PC-3 (cell line): ENCODE results near the gene CEP19. TPM values are rescaled to one million over a fixed set of nuclear protein-coding genes. Genes with fewer than 3 reads are reported as not detected.
"Not testable (repeated sequence)": the region's sequence is repeated elsewhere in the genome, so short reads cannot be mapped to it uniquely, and the experiment has no call there.

Experiments used
- ATAC-seq: fragments of 200-7000 bp; cut with Tn5 transposase; 2 replicates; pipeline ENCODE4 v1.9.1; 2020; ENCODE audit warnings: mild to moderate bottlenecking, moderate library complexity
- BruUV-seq: library from RNA; stranded (reverse); fragments of 400-500 nt; replicated peaks from 2 replicates; lab custom pipeline; 2021; lab: Mats Ljungman, UMichigan
- CTCF ChIA-PET: fragments of 300-600 bp; sonication (Branson Sonifier 250); formaldehyde crosslinking; loops from one replicate; lab custom pipeline; 2022; ENCODE audit warnings: antibody characterized with exemption; lab: Charles Lee
- POLR2A ChIA-PET: fragments of 300-600 bp; sonication (Branson Sonifier 250); formaldehyde crosslinking; loops from one replicate; lab custom pipeline; 2022; ENCODE audit warnings: antibody characterized with exemption; ENCODE audit not compliant: unreplicated experiment; lab: Charles Lee
- DNase-seq: peaks from one replicate; pipeline ENCODE4 v3.0.0-alpha.2; 2015
- H2AFZ ChIP-seq: fragments of 300-600 bp; sonication (generic); 2 replicates; pipeline ENCODE4 v1.6.0; 2016; ENCODE audit warnings: antibody characterized with exemption, low read length
- H3F3A ChIP-seq: fragments of 300-600 bp; sonication (generic); one replicate; pipeline ENCODE4 v1.6.0; 2017; ENCODE audit warnings: antibody characterized with exemption, low read length, control low read depth, mild to moderate bottlenecking; ENCODE audit not compliant: unreplicated experiment
- H3K27ac ChIP-seq: fragments of 300-600 bp; sonication (generic); 2 replicates; pipeline ENCODE4 v1.5.1; 2016; ENCODE audit warnings: mild to moderate bottlenecking, low read length
- H3K27me3 ChIP-seq: fragments of 300-600 bp; sonication (generic); 2 replicates; pipeline ENCODE4 v1.6.1; 2016; ENCODE audit warnings: low read length, mixed read lengths
- H3K36me3 ChIP-seq: fragments of 300-600 bp; sonication (generic); 2 replicates; pipeline ENCODE4 v1.6.1; 2016; ENCODE audit warnings: low read depth, mixed run types, low read length, mixed read lengths
- H3K4me1 ChIP-seq: fragments of 300-600 bp; sonication (generic); 2 replicates; pipeline ENCODE4 v1.5.1; 2016; ENCODE audit warnings: low read length; ENCODE audit not compliant: insufficient read depth
- H3K4me2 ChIP-seq: fragments of 300-600 bp; sonication (generic); 2 replicates; pipeline ENCODE4 v1.6.0; 2016; ENCODE audit warnings: low read length
- H3K4me3 ChIP-seq: fragments of 300-600 bp; sonication (generic); 2 replicates; pipeline ENCODE4 v1.5.1; 2016; ENCODE audit warnings: mild to moderate bottlenecking, low read length, mixed read lengths
- H3K79me2 ChIP-seq: fragments of 300-600 bp; sonication (generic); 2 replicates; pipeline ENCODE4 v1.6.1; 2017; ENCODE audit warnings: low read length, mixed read lengths
- H3K9ac ChIP-seq: fragments of 300-600 bp; sonication (generic); 2 replicates; pipeline ENCODE4 v1.6.0; 2016; ENCODE audit warnings: mild to moderate bottlenecking, low read length
- H3K9me2 ChIP-seq: fragments of 300-600 bp; sonication (generic); replicated peaks from 2 replicates; pipeline ENCODE4 v1.6.1; 2016; ENCODE audit warnings: mixed run types, low read length, mixed read lengths
- H3K9me3 ChIP-seq: fragments of 300-600 bp; sonication (generic); 2 replicates; pipeline ENCODE4 v1.6.1; 2016; ENCODE audit warnings: low read length, mixed read lengths
- H4K20me1 ChIP-seq: fragments of 300-600 bp; sonication (generic); 2 replicates; pipeline ENCODE4 v1.6.1; 2016; ENCODE audit warnings: low read length, mixed read lengths
- EZH2 ChIP-seq: fragments of 300-600 bp; sonication (generic); IDR thresholded peaks from one replicate; pipeline ENCODE4 v1.6.1; 2017; ENCODE audit warnings: antibody characterized with exemption, mild to moderate bottlenecking, low read length; ENCODE audit not compliant: unreplicated experiment
- EZH2phosphoT487 ChIP-seq: fragments of 300-600 bp; sonication (generic); IDR thresholded peaks from 2 replicates; pipeline ENCODE4 v1.6.1; 2018; ENCODE audit warnings: mild to moderate bottlenecking, antibody characterized with exemption, low read length, borderline replicate concordance
- intact Hi-C: fragments of 100-400 bp; cut with micrococcal nuclease; formaldehyde crosslinking; loops from 2 replicates; pipeline ENCODE4 v1.9.0; 2023
- total RNA-seq: library from RNA; depleted of rRNA; stranded (reverse); fragments of >200 nt; gene quantifications from 2 replicates; pipeline ENCODE4 v1.2.3, GENCODE V29; 2014
- TF ChIP-seq, protein P1 (sequence below): fragments of 300-600 bp; sonication (generic); conservative IDR thresholded peaks from 2 replicates; pipeline ENCODE4 v1.5.1; 2017; ENCODE audit warnings: antibody characterized with exemption, low read depth, mild to moderate bottlenecking, low read length

Gene CEP19
- total RNA-seq, 1 experiment from 2014 or later, result 2.6 TPM

DNA sequence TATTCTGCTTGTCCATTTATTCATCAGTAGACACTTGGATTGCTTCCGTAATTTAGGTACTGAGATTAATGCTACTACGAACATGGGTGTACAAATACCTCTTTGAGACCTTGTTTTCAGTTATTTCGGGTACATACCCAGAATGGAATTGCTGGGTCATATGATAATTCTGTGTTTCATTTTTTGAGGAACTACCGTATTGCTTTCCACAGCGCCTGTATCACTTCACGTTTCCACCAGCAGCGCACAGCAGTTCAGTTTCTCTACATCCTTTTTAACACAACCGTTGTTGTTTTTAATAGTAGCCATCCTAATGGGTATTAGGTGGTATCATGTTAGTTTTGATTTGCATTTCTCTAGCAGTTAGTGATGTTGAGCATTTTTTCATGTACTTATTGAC, 37.1 kb upstream of the CEP19 start:
- Histone ChIP-seq H3K4me3 (no peak overlapping the region), H3K27me3 (no peaks in the 10 kb centered on the region), H4K20me1 (peaks cover 29% of the 10 kb centered on the region; the same call in 1 of the 2 replicates), H3K36me3 (peaks cover 27% of the 10 kb centered on the region), H3F3A (no peaks in the 10 kb centered on the region), H3K9me3 (no peaks in the 10 kb centered on the region), H3K4me1 (no peaks in the 10 kb centered on the region), H3K9me2 (no peaks in the 10 kb centered on the region), H3K4me2 (no peak overlapping the region), H2AFZ (no peak overlapping the region), H3K27ac (no peak overlapping the region), H3K9ac (no peak overlapping the region), H3K79me2 (peaks cover 90% of the 10 kb centered on the region)
- intact Hi-C loops, result loop anchor here (10.0 kb wide), 1 partner anchor 186 kb away; no protein-coding TSS in a partner anchor
- TF ChIP-seq EZH2, result no peak
- TF ChIP-seq, protein P1, sequence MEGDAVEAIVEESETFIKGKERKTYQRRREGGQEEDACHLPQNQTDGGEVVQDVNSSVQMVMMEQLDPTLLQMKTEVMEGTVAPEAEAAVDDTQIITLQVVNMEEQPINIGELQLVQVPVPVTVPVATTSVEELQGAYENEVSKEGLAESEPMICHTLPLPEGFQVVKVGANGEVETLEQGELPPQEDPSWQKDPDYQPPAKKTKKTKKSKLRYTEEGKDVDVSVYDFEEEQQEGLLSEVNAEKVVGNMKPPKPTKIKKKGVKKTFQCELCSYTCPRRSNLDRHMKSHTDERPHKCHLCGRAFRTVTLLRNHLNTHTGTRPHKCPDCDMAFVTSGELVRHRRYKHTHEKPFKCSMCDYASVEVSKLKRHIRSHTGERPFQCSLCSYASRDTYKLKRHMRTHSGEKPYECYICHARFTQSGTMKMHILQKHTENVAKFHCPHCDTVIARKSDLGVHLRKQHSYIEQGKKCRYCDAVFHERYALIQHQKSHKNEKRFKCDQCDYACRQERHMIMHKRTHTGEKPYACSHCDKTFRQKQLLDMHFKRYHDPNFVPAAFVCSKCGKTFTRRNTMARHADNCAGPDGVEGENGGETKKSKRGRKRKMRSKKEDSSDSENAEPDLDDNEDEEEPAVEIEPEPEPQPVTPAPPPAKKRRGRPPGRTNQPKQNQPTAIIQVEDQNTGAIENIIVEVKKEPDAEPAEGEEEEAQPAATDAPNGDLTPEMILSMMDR, result no peak
- no peak for TF ChIP-seq EZH2phosphoT487
- POLR2A ChIA-PET, result no interaction called here
- CTCF ChIA-PET, result no interaction called here
- DNase-seq, result no peak
- no TSS peak for BruUV-seq
- ATAC-seq, result no peak

DNA sequence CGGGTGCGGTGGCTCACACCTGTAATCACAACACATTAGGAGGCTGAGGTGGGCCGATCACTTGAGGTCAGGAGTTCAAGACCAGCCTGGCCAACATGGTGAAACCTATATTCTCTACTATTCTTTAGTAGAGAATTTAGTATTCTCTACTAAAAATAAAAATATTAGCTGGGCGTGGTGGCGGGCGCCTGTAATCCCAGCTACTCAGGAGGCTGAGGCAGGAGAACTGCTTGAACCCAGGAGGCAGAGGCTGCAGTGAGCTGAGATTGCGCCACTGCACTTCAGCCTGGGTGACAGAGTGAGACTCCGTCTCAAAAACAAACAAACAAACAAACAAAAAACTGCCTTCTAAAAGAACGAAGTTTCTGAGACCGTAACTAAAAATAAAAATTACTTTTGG, 31.5 kb upstream of the CEP19 start:
- peaks cover 42% of the 10 kb centered on the region for H4K20me1 ChIP-seq
- BruUV-seq, H3K27ac ChIP-seq, CTCF ChIA-PET, H3F3A ChIP-seq, H3K9me3 ChIP-seq, H3K9me2 ChIP-seq, ATAC-seq, H3K36me3 ChIP-seq, H3K4me1 ChIP-seq, H3K4me2 ChIP-seq, DNase-seq, H2AFZ ChIP-seq, POLR2A ChIA-PET, H3K27me3 ChIP-seq, H3K4me3 ChIP-seq, H3K9ac ChIP-seq: not testable (repeated sequence)
- peaks cover 89% of the 10 kb centered on the region for H3K79me2 ChIP-seq
- intact Hi-C loops, result loop anchor here (10.0 kb wide), 1 partner anchor 191 kb away; no protein-coding TSS in a partner anchor

DNA sequence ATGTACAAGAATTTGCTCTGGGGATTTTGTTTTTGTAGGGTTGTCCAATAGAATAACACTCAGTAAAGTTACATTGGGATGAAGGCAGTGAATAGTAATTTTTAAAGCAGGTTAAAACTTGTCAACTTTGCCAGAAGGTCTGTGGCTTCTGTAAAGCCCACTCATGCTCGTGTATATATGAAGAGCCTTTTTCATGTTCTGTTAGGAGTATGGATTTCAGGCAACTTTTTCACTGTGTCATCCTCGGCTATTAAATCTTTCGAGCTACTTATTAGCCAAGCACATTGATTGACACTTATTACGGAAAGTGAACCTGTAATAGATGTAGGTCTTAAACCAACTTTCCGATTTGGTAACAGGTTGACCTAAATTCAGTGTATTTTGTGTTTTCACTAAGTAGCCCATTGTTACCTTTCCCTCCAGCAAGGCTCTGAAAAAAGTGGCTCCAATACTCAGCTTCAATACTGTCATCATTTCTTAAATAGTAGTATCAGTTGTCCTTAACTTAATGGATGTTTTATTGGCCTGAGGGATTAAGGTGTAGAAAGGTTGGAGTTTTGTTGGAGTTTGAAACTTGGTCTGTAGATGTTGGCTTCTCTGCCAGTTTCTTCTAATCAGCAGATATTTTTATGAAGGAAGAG, 29.3 kb upstream of the CEP19 start:
- H3K79me2 ChIP-seq, result peaks cover 67% of the 10 kb centered on the region
- H3K27ac ChIP-seq, result peak overlapping the region; percentile 78; the same call in 1 of the 2 replicates
- peaks cover 8% of the 10 kb centered on the region for H3K4me1 ChIP-seq
- H4K20me1 ChIP-seq, result peaks cover 30% of the 10 kb centered on the region
- no peaks in the 10 kb centered on the region for H3K36me3 ChIP-seq
- peak overlapping the region; percentile 81 for H3K4me2 ChIP-seq
- H3K9ac ChIP-seq, result peak overlapping the region; percentile 95
- H3F3A ChIP-seq, result no peaks in the 10 kb centered on the region
- DNase-seq, result peak; percentile 13
- H2AFZ ChIP-seq, result no peak overlapping the region
- intact Hi-C loops, result loop anchor here (1.0 to 10.0 kb wide), 4 partner anchors 15 to 193 kb away; partner anchors contain the start of genes CEP19 and PIGX
- no peak for ATAC-seq
- TF ChIP-seq, protein P1, result no peak
- TF ChIP-seq EZH2 (no peak), EZH2phosphoT487 (no peak)
- no peaks in the 10 kb centered on the region for H3K9me2 ChIP-seq
- BruUV-seq, result TSS peak; percentile 61
- no peaks in the 10 kb centered on the region for H3K9me3 ChIP-seq
- ChIA-PET POLR2A (interaction anchor here (0.6 kb wide), 1 partner anchor 126 kb away, joined by 15 read pairs; no protein-coding TSS in a partner anchor), CTCF (no interaction called here)
- H3K27me3 ChIP-seq, result no peaks in the 10 kb centered on the region
- H3K4me3 ChIP-seq, result peak overlapping the region; percentile 99
